RWPE2 (cell line): ENCODE results near the gene P2RX3.

Source experiments
- ATAC-seq: fragments of 200-7000 bp; cut with Tn5 transposase; 3 replicates; pipeline ENCODE4 v1.9.1; 2021; ENCODE audit warnings: low read depth
- DNase-seq: peaks from one replicate; pipeline ENCODE4 v3.0.0-alpha.2; 2020; ENCODE audit warnings: low spot score
- H3K27ac ChIP-seq: fragments of 450-650 bp; 2 replicates; pipeline ENCODE4 v1.5.1; 2017; ENCODE audit warnings: mild to moderate bottlenecking; ENCODE audit not compliant: poor library complexity, severe bottlenecking
- H3K27me3 ChIP-seq: fragments of 250-450 bp; sonication (Bioruptor Pico); 2 replicates; pipeline ENCODE4 v1.5.1; 2021; ENCODE audit warnings: mild to moderate bottlenecking, moderate library complexity; ENCODE audit not compliant: insufficient read depth, poor library complexity, severe bottlenecking
- H3K36me3 ChIP-seq: fragments of 250-450 bp; sonication (Bioruptor Pico); 2 replicates; pipeline ENCODE4 v1.5.1; 2020; ENCODE audit warnings: low read depth, mild to moderate bottlenecking, moderate library complexity
- H3K4me1 ChIP-seq: fragments of 250-450 bp; sonication (Bioruptor Pico); 2 replicates; pipeline ENCODE4 v1.5.1; 2021; ENCODE audit warnings: mild to moderate bottlenecking, moderate library complexity; ENCODE audit not compliant: insufficient read depth, poor library complexity, severe bottlenecking
- H3K4me3 ChIP-seq: fragments of 250-450 bp; sonication (Bioruptor Pico); 2 replicates; pipeline ENCODE4 v1.5.1; 2021; ENCODE audit warnings: mild to moderate bottlenecking, moderate library complexity; ENCODE audit not compliant: severe bottlenecking
- H3K9me3 ChIP-seq: fragments of 250-450 bp; sonication (Bioruptor Pico); 2 replicates; pipeline ENCODE4 v1.5.1; 2021; ENCODE audit warnings: mild to moderate bottlenecking, moderate library complexity; ENCODE audit not compliant: severe bottlenecking
- TF ChIP-seq, protein P1 (sequence below): fragments of 450-650 bp; IDR thresholded peaks from one replicate; pipeline ENCODE4 v1.5.1; 2017; ENCODE audit warnings: mild to moderate bottlenecking, moderate library complexity; ENCODE audit not compliant: poor library complexity, severe bottlenecking

The P2RX3 gene

DNA sequence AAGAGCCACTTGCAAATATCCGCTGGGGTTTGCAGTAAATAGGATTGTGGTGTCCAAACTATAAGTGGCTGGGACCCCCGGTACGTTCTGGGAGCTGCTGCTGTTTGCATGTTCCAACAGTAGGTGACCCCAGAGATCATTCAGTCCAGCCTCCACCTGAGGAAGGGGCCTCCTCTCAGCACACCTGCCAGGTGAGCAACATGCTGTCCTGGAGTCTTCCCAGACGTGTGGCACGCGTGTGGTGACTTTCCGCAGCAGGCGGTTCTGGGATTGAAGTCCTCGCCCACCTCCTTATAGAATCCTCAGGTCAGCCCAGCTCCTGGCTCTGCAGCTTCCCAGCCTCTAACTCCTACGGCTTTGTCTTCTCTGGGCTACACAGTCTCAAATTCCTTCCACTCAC lies 6.7 kb downstream of the P2RX3 start:
- H3K27ac ChIP-seq, result no peak overlapping the region
- ATAC-seq (no peak), DNase-seq (no peak)
- H3K9me3 ChIP-seq, result no peaks in the 10 kb centered on the region
- no peaks in the 10 kb centered on the region for H3K4me1 ChIP-seq
- H3K36me3 ChIP-seq, result no peaks in the 10 kb centered on the region
- TF ChIP-seq, protein P1, sequence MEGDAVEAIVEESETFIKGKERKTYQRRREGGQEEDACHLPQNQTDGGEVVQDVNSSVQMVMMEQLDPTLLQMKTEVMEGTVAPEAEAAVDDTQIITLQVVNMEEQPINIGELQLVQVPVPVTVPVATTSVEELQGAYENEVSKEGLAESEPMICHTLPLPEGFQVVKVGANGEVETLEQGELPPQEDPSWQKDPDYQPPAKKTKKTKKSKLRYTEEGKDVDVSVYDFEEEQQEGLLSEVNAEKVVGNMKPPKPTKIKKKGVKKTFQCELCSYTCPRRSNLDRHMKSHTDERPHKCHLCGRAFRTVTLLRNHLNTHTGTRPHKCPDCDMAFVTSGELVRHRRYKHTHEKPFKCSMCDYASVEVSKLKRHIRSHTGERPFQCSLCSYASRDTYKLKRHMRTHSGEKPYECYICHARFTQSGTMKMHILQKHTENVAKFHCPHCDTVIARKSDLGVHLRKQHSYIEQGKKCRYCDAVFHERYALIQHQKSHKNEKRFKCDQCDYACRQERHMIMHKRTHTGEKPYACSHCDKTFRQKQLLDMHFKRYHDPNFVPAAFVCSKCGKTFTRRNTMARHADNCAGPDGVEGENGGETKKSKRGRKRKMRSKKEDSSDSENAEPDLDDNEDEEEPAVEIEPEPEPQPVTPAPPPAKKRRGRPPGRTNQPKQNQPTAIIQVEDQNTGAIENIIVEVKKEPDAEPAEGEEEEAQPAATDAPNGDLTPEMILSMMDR, result no peak
- no peaks in the 10 kb centered on the region for H3K27me3 ChIP-seq
- H3K4me3 ChIP-seq, result no peak overlapping the region

DNA sequence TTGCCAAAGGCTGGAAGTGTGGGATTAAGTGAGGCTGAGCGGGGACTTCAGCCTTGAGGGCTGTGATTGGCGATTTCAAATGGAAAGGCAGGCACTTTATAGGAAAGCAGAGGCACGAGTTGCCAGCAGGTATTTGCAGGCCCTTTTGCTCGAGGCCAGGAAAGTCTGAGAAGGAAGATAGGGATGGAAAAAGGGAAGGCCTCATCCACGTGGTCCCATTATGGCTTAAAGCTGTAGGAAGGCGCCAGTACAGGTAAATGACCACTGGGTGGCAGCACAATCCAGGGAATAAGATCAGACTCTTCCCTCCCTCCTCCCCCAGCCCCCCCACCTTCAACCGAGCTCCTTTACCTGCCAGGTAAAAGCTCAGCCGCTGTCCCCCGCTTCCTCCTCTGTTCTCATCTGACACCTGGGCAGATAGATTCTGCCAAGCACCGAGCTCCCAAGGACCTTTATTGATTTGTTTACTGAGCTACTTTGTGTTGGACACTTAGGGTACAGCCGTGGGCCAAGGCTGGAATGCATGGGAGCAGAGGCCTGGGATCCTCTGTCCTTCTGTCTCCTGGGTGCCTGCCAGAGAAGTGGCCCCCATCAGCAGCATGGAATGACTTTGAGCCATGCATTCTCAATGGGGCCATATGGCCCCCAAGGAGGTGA lies 7.5 kb downstream of the P2RX3 start:
- Histone ChIP-seq H3K27me3 (no peaks in the 10 kb centered on the region), H3K36me3 (no peaks in the 10 kb centered on the region), H3K9me3 (no peaks in the 10 kb centered on the region), H3K4me1 (no peaks in the 10 kb centered on the region), H3K4me3 (no peak overlapping the region), H3K27ac (no peak overlapping the region)
- TF ChIP-seq, protein P1, result peak; percentile 78
- ATAC-seq (peak; percentile 76), DNase-seq (no peak)

- Histone ChIP-seq H3K27ac (no peak overlapping the region), H3K36me3 (no peaks in the 10 kb centered on the region), H3K9me3 (no peaks in the 10 kb centered on the region), H3K27me3 (no peaks in the 10 kb centered on the region), H3K4me1 (no peaks in the 10 kb centered on the region), H3K4me3 (no peak overlapping the region)
- DNase-seq (no peak), ATAC-seq (no peak)
- TF ChIP-seq, protein P1, result no peak
Observed at GRCh38 chr11:57347336-57347735, 9.2 kb downstream of the P2RX3 start.

GRCh38 chr11:57348052-57348451 lies 9.9 kb downstream of the P2RX3 start:
- TF ChIP-seq, protein P1, result no peak
- ATAC-seq (no peak), DNase-seq (no peak)
- H3K4me1 ChIP-seq, result no peaks in the 10 kb centered on the region
- no peaks in the 10 kb centered on the region for H3K9me3 ChIP-seq
- H3K27me3 ChIP-seq, result no peaks in the 10 kb centered on the region
- no peaks in the 10 kb centered on the region for H3K36me3 ChIP-seq
- no peak overlapping the region for H3K27ac ChIP-seq
- no peak overlapping the region for H3K4me3 ChIP-seq

DNA sequence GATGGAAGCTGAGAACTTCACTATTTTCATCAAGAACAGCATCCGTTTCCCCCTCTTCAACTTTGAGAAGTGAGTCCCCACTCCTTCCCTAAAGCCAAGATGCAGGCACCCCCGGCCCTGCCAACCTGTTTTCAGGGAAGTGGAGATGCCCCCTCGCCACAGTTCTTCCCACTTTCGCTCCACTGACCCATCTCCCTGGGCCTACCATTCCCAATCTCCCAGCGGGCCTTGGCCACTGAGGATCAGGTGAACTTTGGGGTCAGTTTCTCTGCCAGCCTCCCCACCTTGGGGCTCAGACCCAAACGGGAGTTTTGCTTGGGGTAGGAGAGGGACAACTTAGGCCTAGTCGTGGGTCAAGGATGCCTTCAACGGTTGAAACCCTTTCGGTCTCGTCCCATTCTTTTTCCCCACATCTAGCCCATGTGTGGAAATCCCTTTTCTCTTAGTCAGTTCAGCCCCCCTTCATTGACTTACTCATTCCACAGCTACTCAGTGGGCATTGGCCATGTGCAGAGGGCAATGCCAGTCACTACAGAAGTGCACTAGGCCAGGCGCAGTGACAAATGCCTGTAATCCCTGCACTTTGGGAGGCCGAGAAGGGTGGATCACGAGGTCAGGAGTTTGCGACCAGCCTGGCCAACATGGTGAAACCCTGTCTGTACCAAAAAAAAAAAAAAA lies 10.6 kb downstream of the P2RX3 start:
- no peak for ATAC-seq
- no peaks in the 10 kb centered on the region for H3K27me3 ChIP-seq
- H3K9me3 ChIP-seq, result no peaks in the 10 kb centered on the region
- no peak overlapping the region for H3K27ac ChIP-seq
- H3K4me3 ChIP-seq, result no peak overlapping the region
- no peaks in the 10 kb centered on the region for H3K36me3 ChIP-seq
- TF ChIP-seq, protein P1, result no peak
- H3K4me1 ChIP-seq, result no peaks in the 10 kb centered on the region
- no peak for DNase-seq
